K562 (cell line): Measurements from ENCODE around the gene AKIRIN1. TPM values are rescaled to one million over a fixed set of nuclear protein-coding genes. Genes with fewer than 3 reads are reported as not detected.

Experiments
- DPF2 ChIP-seq: fragments of 450-650 bp; IDR thresholded peaks from 2 replicates; pipeline ENCODE4 v1.6.1; 2016
- MCM5 ChIP-seq: fragments of 450-650 bp; IDR thresholded peaks from 2 replicates; pipeline ENCODE4 v1.6.1; 2016; ENCODE audit warnings: low read depth
- SMARCA4 ChIP-seq: fragments of 450-650 bp; IDR thresholded peaks from 2 replicates; pipeline ENCODE4 v1.6.1; 2016
- SREBF2 ChIP-seq: sonication (generic); formaldehyde crosslinking; IDR thresholded peaks from 2 replicates; pipeline ENCODE4 v1.4.0; 2020; ENCODE audit warnings: mild to moderate bottlenecking, missing genetic modification reagents
- XRCC5 ChIP-seq: fragments of 200-400 bp; formaldehyde crosslinking; IDR thresholded peaks from 2 replicates; pipeline ENCODE4 v1.6.1; 2017; ENCODE audit warnings: low read depth, mild to moderate bottlenecking, low read length
- ZBTB7A ChIP-seq: IDR thresholded peaks from 2 replicates; pipeline ENCODE4 v1.6.1; 2011; ENCODE audit warnings: low read depth, mild to moderate bottlenecking, low read length, moderate library complexity, borderline replicate concordance; ENCODE audit not compliant: control insufficient read depth
- ZNF507 ChIP-seq: conservative IDR thresholded peaks from 2 replicates; pipeline ENCODE4 v1.6.1; 2017; ENCODE audit warnings: missing genetic modification characterization, missing compliant biosample characterization
- ZNF589 ChIP-seq: fragments of 200-800 bp; sonication (Bioruptor generic); IDR thresholded peaks from 2 replicates; pipeline ENCODE4 v1.6.1; 2016; ENCODE audit warnings: low read depth, missing genetic modification characterization, missing compliant biosample characterization
- polyA plus RNA-seq, 8 experiments: library from polyadenylated mRNA; depleted of rRNA in 4 of 8; stranded (reverse) in 5 of 8; unstranded in 3 of 8; fragments of >200 nt; fragmentation: Nextera tagmentation in 2 of 8; fragmentation: Illumina TruSeq in 1 of 8; extraction: Ambion mirVana in 2 of 8; extraction: Trizol in 1 of 8; gene quantifications; 2 replicates each; pipeline versions ENCODE4 v1.2.1 to v1.2.3, GENCODE V29; 2011 to 2014; ENCODE audit warnings: inconsistent platforms in 1 of 8, missing spikeins in 1 of 8
- total RNA-seq, 7 experiments: library from RNA; depleted of rRNA in 6 of 7; stranded (reverse); fragments of >200 nt in 6 of 7; fragmentation: Illumina TruSeq in 2 of 7; extraction: Trizol in 2 of 7; gene quantifications; 2 replicates each; pipeline versions ENCODE4 v1.2.1 to v1.2.3, GENCODE V29; 2011 to 2021; ENCODE audit warnings: low replicate concordance in 1 of 7
- TF ChIP-seq, protein P1 (sequence below): fragments of 450-650 bp; IDR thresholded peaks from 2 replicates; pipeline ENCODE4 v1.6.1; 2017; ENCODE audit warnings: antibody characterized with exemption, mild to moderate bottlenecking
- TF ChIP-seq, protein P2 (sequence below): fragments of 450-650 bp; formaldehyde crosslinking; IDR thresholded peaks from 2 replicates; pipeline ENCODE4 v1.4.0; 2020; ENCODE audit warnings: mild to moderate bottlenecking, moderate library complexity
- TF ChIP-seq, protein P3 (sequence below): sonication (generic); formaldehyde crosslinking; IDR thresholded peaks from 2 replicates; pipeline ENCODE4 v1.8.1; 2023; ENCODE audit warnings: mild to moderate bottlenecking, missing genetic modification reagents

AKIRIN1 gene
- total and polyA plus RNA-seq, 9 of the 15 experiments (the other 6 are each of a cell fraction or from before 2014, with no cell fraction given): 11.5 to 139 (median 83.4) TPM

DNA sequence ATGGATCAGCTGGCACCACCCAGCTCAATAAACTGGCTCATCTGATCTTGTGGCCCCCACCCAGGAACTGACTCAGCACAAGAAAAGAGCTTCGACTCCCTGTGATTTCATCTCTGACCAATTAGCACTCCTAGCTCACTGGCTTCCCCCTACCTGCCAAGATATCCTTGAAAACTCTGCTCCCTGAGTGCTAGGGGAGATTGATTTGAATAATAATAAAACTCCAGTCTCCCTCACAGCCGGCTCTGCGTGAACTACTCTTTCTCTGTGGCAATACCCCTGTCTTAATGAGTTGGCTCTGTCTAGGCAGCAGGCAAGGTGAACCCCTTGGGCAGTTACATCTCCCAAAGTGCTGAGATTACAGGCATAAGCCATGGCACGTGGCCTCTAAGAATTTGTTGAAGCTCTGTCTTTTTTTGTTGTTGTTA, 37.6 kb upstream of the AKIRIN1 start (continued):
- TF ChIP-seq, protein P1, sequence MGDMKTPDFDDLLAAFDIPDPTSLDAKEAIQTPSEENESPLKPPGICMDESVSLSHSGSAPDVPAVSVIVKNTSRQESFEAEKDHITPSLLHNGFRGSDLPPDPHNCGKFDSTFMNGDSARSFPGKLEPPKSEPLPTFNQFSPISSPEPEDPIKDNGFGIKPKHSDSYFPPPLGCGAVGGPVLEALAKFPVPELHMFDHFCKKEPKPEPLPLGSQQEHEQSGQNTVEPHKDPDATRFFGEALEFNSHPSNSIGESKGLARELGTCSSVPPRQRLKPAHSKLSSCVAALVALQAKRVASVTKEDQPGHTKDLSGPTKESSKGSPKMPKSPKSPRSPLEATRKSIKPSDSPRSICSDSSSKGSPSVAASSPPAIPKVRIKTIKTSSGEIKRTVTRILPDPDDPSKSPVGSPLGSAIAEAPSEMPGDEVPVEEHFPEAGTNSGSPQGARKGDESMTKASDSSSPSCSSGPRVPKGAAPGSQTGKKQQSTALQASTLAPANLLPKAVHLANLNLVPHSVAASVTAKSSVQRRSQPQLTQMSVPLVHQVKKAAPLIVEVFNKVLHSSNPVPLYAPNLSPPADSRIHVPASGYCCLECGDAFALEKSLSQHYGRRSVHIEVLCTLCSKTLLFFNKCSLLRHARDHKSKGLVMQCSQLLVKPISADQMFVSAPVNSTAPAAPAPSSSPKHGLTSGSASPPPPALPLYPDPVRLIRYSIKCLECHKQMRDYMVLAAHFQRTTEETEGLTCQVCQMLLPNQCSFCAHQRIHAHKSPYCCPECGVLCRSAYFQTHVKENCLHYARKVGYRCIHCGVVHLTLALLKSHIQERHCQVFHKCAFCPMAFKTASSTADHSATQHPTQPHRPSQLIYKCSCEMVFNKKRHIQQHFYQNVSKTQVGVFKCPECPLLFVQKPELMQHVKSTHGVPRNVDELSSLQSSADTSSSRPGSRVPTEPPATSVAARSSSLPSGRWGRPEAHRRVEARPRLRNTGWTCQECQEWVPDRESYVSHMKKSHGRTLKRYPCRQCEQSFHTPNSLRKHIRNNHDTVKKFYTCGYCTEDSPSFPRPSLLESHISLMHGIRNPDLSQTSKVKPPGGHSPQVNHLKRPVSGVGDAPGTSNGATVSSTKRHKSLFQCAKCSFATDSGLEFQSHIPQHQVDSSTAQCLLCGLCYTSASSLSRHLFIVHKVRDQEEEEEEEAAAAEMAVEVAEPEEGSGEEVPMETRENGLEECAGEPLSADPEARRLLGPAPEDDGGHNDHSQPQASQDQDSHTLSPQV: 0 out of 2 replicates have a peak, but pooled peaks have one; percentile 61
- TF ChIP-seq XRCC5 (no peak), ZNF507 (tag) (no peak), MCM5 (no peak), ZBTB7A (no peak), DPF2 (peak; percentile 80), SREBF2 (CRISPR knock-in tag) (peak; percentile 17; the same call in 1 of the 2 replicates), ZNF589 (CRISPR knock-in tag) (no peak), SMARCA4 (no peak)
- TF ChIP-seq, protein P2, sequence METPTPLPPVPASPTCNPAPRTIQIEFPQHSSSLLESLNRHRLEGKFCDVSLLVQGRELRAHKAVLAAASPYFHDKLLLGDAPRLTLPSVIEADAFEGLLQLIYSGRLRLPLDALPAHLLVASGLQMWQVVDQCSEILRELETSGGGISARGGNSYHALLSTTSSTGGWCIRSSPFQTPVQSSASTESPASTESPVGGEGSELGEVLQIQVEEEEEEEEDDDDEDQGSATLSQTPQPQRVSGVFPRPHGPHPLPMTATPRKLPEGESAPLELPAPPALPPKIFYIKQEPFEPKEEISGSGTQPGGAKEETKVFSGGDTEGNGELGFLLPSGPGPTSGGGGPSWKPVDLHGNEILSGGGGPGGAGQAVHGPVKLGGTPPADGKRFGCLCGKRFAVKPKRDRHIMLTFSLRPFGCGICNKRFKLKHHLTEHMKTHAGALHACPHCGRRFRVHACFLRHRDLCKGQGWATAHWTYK (CRISPR knock-in tag): no peak
- TF ChIP-seq, protein P3, sequence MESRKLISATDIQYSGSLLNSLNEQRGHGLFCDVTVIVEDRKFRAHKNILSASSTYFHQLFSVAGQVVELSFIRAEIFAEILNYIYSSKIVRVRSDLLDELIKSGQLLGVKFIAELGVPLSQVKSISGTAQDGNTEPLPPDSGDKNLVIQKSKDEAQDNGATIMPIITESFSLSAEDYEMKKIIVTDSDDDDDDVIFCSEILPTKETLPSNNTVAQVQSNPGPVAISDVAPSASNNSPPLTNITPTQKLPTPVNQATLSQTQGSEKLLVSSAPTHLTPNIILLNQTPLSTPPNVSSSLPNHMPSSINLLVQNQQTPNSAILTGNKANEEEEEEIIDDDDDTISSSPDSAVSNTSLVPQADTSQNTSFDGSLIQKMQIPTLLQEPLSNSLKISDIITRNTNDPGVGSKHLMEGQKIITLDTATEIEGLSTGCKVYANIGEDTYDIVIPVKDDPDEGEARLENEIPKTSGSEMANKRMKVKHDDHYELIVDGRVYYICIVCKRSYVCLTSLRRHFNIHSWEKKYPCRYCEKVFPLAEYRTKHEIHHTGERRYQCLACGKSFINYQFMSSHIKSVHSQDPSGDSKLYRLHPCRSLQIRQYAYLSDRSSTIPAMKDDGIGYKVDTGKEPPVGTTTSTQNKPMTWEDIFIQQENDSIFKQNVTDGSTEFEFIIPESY (CRISPR knock-in tag): no peak
